ENCODE results near the gene CDC42EP4.

DNA sequence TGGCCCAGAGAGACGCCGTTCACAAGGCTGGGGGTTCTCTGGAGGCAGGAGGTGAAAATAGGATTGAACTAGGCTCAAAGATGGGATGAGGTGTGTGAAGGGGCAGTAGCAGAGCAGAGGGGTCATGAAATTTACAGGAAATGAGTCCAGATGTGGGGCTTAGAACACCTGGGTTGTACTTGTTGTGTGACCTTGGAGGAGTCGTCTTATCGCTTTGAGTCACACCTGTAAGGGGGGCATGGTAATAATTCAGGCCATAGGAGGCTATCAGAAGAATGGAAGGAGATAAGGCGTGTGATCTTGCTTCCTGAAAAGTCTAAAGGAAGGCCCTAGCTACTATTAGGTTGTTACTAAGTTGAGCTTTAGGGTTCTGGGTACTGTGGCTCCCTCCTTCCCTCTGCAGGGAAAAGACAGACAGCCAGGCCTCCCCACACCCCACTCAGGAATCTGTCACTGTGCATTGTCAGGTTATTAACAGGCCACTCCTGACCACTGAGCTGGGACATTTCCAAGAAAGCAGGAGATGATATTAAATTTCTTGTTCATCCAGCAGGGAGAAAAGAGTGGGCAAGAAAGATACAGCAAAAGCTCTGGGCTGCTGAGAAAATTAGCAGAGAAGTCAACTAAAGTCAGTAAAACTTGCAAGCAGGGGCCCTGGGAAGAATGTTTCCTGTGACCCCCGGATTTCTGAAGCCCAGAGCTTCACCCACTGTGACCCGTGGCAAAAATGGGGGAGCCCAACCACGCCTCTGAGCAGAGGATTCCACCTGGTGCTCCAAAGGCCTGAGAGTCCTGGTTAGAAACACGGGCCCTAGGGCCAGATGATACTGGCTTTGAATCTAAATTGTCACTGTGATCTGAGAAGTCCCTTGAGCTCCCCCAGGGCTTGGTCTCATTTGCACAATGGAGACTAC lies 6.0 kb upstream of the CDC42EP4 start:
- TF ChIP-seq, protein P1, sequence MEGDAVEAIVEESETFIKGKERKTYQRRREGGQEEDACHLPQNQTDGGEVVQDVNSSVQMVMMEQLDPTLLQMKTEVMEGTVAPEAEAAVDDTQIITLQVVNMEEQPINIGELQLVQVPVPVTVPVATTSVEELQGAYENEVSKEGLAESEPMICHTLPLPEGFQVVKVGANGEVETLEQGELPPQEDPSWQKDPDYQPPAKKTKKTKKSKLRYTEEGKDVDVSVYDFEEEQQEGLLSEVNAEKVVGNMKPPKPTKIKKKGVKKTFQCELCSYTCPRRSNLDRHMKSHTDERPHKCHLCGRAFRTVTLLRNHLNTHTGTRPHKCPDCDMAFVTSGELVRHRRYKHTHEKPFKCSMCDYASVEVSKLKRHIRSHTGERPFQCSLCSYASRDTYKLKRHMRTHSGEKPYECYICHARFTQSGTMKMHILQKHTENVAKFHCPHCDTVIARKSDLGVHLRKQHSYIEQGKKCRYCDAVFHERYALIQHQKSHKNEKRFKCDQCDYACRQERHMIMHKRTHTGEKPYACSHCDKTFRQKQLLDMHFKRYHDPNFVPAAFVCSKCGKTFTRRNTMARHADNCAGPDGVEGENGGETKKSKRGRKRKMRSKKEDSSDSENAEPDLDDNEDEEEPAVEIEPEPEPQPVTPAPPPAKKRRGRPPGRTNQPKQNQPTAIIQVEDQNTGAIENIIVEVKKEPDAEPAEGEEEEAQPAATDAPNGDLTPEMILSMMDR (IDR thresholded peaks at IDR 0.05), result no peak
- no peak for TF ChIP-seq POLR2A (IDR thresholded peaks at IDR 0.05)
